Measurements from ENCODE around the gene GNAZ. TPM values are rescaled to one million over a fixed set of nuclear protein-coding genes. Genes with fewer than 3 reads are reported as not detected.

The GNAZ gene
- polyA plus RNA-seq, 1 experiment: 12.6 TPM

DNA sequence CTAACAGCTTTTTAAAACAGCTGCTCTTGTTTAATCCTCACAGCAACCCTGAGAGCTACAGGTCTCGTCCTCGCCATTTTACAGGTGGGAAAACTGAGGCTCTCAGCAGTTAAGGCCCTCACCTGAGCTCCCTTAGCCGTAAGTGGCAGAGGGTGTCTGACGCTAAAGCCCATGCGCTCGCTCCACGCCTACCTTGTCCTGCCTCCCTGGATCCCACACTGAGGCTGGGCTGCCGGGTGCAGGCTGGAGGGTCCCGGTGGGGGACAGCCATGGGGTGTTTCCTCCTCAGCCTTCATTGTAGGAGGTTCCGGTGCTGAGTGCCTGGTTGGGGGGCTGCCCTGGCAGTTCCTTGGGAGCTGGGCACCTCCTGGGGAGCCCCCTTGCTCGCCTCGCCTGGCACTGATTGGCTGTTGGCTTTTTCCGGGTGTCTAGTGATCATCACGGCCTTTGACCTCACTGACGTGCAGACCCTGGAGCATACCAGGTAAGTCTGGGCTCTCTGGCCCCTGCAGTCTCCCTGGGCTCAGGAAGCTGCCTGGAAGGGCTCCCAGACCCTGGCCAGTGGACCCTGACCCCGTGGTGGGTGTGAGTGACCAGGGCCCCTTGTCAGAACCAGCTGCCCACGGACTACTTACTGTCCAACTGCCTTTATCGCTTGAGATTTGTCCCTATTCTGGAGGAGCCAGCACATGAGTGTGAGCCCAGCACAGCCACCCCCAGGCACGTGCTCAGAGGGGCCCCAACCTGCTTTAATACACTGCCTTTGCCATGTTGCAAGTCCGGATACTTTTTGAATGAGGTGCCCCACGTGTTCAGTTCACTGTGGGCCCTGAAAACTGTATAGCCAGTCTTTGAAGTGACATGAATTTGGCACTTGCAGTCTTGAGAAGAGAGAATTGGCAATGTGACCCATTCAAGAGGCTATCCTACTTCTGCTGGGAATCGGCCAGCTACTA lies 87.5 kb downstream of the GNAZ start:
- TF ChIP-seq, protein P1, sequence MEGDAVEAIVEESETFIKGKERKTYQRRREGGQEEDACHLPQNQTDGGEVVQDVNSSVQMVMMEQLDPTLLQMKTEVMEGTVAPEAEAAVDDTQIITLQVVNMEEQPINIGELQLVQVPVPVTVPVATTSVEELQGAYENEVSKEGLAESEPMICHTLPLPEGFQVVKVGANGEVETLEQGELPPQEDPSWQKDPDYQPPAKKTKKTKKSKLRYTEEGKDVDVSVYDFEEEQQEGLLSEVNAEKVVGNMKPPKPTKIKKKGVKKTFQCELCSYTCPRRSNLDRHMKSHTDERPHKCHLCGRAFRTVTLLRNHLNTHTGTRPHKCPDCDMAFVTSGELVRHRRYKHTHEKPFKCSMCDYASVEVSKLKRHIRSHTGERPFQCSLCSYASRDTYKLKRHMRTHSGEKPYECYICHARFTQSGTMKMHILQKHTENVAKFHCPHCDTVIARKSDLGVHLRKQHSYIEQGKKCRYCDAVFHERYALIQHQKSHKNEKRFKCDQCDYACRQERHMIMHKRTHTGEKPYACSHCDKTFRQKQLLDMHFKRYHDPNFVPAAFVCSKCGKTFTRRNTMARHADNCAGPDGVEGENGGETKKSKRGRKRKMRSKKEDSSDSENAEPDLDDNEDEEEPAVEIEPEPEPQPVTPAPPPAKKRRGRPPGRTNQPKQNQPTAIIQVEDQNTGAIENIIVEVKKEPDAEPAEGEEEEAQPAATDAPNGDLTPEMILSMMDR (IDR thresholded peaks at IDR 0.05; ENCODE audit: insufficient read depth, low read depth, low read length): no peak
- H3K27me3 ChIP-seq (ENCODE audit: control insufficient read depth, insufficient read depth, low read length): no peaks in the 10 kb centered on the region
- CTCF ChIA-PET: interaction anchor here (0.9 to 1.6 kb wide), 4 partner anchors 11 to 30 kb away, joined by 3 to 8 read pairs (median 3); partner anchors contain the start of gene RAB36
- H3K36me3 ChIP-seq (ENCODE audit: control insufficient read depth, insufficient read depth, low read length): no peaks in the 10 kb centered on the region; the same call in none of the 2 replicates
- DNase-seq (ENCODE audit: low read depth): no peak
- POLR2A ChIA-PET: no interaction called here
- H3K4me3 ChIP-seq (ENCODE audit: low read depth, low read length): no peak overlapping the region

DNA sequence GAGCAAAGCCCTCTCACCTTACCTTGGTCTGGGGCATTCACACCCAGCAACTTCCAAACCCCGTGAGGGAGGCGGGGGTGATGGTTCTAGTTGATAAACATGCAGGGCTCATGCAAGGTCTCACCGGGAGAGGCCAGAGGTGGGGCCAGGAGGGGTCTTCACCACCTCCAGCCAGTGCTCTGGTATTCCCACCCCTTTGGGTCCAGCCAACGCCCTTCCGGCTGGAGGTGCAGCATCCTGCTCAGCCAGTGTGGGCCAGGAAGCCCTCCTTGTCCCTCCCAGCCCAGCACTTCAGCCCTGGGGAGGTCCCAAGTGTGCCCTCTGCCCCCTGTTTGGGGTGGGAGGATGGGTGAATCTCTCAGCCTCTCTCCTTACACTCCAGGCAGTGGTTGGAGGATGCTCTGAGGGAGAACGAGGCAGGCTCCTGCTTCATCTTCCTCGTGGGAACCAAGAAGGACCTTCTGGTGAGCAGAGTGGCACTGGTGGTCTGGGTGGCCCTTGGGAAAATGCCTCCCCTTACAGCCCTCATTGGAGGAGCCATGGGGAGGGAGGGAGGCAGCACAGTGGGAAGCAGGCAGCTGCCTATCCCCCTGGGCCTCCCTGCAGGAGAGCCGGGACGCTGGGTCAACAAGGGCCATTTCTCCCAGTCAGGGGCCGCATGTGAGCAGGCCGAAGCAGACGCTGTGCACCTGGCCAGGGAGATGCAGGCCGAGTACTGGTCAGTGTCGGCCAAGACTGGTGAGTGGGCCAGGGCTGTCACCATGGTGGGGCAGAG lies 88.4 kb downstream of the GNAZ start:
- no peaks in the 10 kb centered on the region; the same call in none of the 2 replicates for H3K36me3 ChIP-seq (ENCODE audit: control insufficient read depth, insufficient read depth, low read length)
- no peaks in the 10 kb centered on the region for H3K27me3 ChIP-seq (ENCODE audit: control insufficient read depth, insufficient read depth, low read length)
- no peak overlapping the region for H3K4me3 ChIP-seq (ENCODE audit: low read depth, low read length)
- TF ChIP-seq, protein P1 (IDR thresholded peaks at IDR 0.05; ENCODE audit: insufficient read depth, low read depth, low read length): no peak
- ChIA-PET POLR2A (no interaction called here), CTCF (interaction anchor here (0.9 kb wide), 1 partner anchor 14 kb away, joined by 3 read pairs; the partner anchor contains the start of gene RAB36)
- no peak for DNase-seq (ENCODE audit: low read depth)

DNA sequence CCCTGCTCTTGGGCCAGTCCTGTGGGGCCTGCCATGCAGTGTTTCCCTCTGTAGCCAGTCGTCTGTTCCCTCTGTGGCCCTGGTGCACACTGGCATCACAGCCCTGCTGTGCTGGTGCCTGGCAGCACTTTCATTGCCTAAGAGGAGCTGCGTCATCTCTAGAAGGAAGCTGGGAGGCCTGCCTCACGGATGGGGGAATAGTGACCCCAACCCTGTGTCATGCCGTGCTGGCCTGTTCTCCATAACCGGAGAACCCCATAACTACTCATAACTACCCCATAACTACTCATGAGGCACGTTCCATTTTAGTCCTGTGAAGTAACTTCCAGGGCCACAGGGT lies 88.9 kb downstream of the GNAZ start:
- H3K4me3 ChIP-seq (ENCODE audit: low read depth, low read length): no peak overlapping the region
- ChIA-PET POLR2A (no interaction called here), CTCF (no interaction called here)
- no peaks in the 10 kb centered on the region for H3K27me3 ChIP-seq (ENCODE audit: control insufficient read depth, insufficient read depth, low read length)
- TF ChIP-seq, protein P1 (IDR thresholded peaks at IDR 0.05; ENCODE audit: insufficient read depth, low read depth, low read length): no peak
- DNase-seq (ENCODE audit: low read depth): no peak
- no peaks in the 10 kb centered on the region; the same call in none of the 2 replicates for H3K36me3 ChIP-seq (ENCODE audit: control insufficient read depth, insufficient read depth, low read length)

DNA sequence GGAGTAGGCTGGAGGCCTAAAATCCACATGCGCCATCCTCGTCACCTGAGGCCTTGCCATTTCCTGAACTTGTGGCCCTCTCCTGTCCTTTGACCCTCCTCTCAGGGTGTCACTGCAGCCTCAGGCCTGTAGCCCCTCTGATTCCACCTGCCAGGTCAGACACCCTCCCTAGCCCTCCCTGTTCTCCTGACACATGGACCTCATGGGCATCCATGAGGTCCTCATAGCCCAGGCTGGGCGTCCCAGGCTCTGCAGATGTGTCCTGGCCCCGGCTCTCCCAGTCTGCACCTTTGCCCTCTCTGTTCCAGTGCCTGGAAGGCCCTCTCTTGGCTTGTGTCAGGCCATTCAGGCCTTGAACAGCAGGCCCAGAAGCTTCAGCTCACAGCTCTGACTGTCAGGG lies 90.7 kb downstream of the GNAZ start:
- TF ChIP-seq, protein P1 (IDR thresholded peaks at IDR 0.05; ENCODE audit: insufficient read depth, low read depth, low read length): no peak
- Histone ChIP-seq H3K36me3 (ENCODE audit: control insufficient read depth, insufficient read depth, low read length) (no peaks in the 10 kb centered on the region; the same call in none of the 2 replicates), H3K4me3 (ENCODE audit: low read depth, low read length) (no peak overlapping the region), H3K27me3 (ENCODE audit: control insufficient read depth, insufficient read depth, low read length) (no peaks in the 10 kb centered on the region)
- DNase-seq (ENCODE audit: low read depth): no peak
- ChIA-PET POLR2A (no interaction called here), CTCF (no interaction called here)

DNA sequence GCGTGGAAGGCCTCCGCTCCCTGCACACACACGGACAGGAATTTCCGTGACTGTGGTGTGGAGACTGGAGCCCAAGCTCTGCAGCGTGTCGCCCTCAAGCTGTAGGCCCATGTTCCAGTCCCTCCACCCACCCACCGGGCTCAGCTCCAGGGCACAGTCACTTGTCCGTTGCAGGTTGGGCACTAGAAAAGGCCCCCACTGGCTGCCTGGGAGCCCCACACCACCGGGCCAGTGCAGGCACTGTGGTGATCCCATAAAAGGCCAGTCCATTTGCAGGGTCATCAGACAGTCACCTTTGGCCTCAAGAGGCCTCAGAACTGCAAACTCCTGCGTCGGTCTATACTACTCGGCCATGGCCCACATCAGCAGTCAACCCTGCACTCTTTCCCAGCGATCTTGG lies 91.3 kb downstream of the GNAZ start:
- Histone ChIP-seq H3K4me3 (ENCODE audit: low read depth, low read length) (no peak overlapping the region), H3K36me3 (ENCODE audit: control insufficient read depth, insufficient read depth, low read length) (no peaks in the 10 kb centered on the region; the same call in none of the 2 replicates), H3K27me3 (ENCODE audit: control insufficient read depth, insufficient read depth, low read length) (peaks cover 2% of the 10 kb centered on the region)
- CTCF ChIA-PET: no interaction called here
- TF ChIP-seq, protein P1 (IDR thresholded peaks at IDR 0.05; ENCODE audit: insufficient read depth, low read depth, low read length): no peak
- no peak for DNase-seq (ENCODE audit: low read depth)
- POLR2A ChIA-PET: no interaction called here
